GM10248 (cell line): ENCODE data around the gene EIF4G3.

Experiments used
- CTCF ChIA-PET: fragments of 300-600 bp; sonication (Branson Sonifier 250); formaldehyde crosslinking; extraction: SDS; loops from one replicate; lab custom pipeline; 2021; ENCODE audit warnings: antibody characterized with exemption; lab: Yijun Ruan, JAX
- POLR2A ChIA-PET: fragments of 350-650 bp; sonication (Branson Sonifier 250); formaldehyde crosslinking; extraction: SDS; loops from one replicate; lab custom pipeline; 2020; ENCODE audit warnings: antibody characterized with exemption; lab: Yijun Ruan, JAX
- DNase-seq: peaks from one replicate; pipeline ENCODE4 v3.0.0; 2012; ENCODE audit errors: extremely low spot score
- TF ChIP-seq, protein P1 (sequence below): IDR thresholded peaks from 2 replicates; pipeline ENCODE4 v1.5.1; 2012; ENCODE audit warnings: mild to moderate bottlenecking, low read depth; ENCODE audit errors: extremely low read depth, missing control alignments, control extremely low read depth

Gene EIF4G3

GRCh38 chr1:20998826-20999225 lies 177.9 kb downstream of the EIF4G3 start:
- TF ChIP-seq, protein P1, sequence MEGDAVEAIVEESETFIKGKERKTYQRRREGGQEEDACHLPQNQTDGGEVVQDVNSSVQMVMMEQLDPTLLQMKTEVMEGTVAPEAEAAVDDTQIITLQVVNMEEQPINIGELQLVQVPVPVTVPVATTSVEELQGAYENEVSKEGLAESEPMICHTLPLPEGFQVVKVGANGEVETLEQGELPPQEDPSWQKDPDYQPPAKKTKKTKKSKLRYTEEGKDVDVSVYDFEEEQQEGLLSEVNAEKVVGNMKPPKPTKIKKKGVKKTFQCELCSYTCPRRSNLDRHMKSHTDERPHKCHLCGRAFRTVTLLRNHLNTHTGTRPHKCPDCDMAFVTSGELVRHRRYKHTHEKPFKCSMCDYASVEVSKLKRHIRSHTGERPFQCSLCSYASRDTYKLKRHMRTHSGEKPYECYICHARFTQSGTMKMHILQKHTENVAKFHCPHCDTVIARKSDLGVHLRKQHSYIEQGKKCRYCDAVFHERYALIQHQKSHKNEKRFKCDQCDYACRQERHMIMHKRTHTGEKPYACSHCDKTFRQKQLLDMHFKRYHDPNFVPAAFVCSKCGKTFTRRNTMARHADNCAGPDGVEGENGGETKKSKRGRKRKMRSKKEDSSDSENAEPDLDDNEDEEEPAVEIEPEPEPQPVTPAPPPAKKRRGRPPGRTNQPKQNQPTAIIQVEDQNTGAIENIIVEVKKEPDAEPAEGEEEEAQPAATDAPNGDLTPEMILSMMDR = no peak
- no peak for DNase-seq
- ChIA-PET POLR2A (no interaction called here), CTCF (interaction anchor here (1.0 to 1.5 kb wide), 4 partner anchors 10 to 21 kb away, joined by 4 to 5 read pairs (median 4); no protein-coding TSS in a partner anchor)

DNA sequence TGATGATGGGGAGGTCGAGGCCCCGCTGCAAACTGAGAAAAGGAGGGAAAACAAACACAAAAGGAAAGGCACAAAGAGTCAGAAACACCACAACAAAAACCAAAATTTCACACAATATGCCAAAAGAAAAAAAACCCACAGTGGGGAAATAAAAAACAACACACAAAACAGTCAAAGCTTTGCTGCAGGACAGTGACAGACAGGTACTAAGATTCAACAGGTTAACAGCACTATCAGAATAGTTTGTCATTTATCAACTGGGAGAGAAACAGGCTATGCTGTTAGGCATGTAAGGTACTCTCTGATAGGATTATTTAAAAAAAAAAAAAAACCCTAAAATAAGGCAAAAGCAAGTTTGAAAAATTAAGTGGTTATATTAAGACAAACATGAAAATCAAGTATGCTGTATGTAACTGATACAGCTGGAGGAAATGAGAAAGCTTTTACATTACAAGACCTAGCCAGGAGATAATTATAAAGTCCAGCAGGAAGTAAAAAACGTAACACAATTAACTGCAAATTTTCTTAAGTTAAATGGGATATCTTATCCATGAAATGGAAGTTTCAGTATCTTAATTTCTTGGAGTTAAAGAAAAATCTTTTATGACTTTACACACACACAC lies 179.0 kb downstream of the EIF4G3 start:
- POLR2A ChIA-PET = no interaction called here
- DNase-seq = no peak
- CTCF ChIA-PET = interaction anchor here (0.6 to 1.1 kb wide), 3 partner anchors 17 to 1644 kb away, joined by 3 to 4 read pairs (median 3); no protein-coding TSS in a partner anchor

DNA sequence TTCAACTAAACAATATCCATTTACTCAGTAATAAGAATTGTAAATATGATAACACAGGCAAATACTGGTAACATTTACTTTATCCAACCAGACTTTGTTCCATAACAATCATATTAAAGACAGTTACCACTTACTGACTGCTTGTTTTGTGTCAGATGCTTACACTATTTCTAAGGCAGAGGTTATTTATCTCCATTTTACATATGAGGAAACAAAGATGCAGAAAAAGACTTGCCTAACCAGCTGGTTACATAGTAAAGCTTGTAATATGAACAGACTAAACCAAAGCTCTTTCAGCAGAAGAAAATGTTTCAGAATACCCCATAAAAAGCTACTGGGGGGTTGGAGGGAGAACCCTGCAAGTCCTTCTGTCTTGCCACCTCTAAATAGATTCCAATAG lies 180.1 kb downstream of the EIF4G3 start:
- POLR2A ChIA-PET = no interaction called here
- CTCF ChIA-PET = no interaction called here
- no peak for DNase-seq
- TF ChIP-seq, protein P1 = no peak

More for the DNA sequence above, 179.0 kb downstream of the EIF4G3 start:
- TF ChIP-seq, protein P1 = no peak

- POLR2A ChIA-PET = no interaction called here
- TF ChIP-seq, protein P1 = no peak
- no peak for DNase-seq
- CTCF ChIA-PET = interaction anchor here (0.9 to 3.4 kb wide), 3 partner anchors 17 to 201 kb away, joined by 3 to 13 read pairs (median 4); no protein-coding TSS in a partner anchor
Measured at GRCh38 chr1:20993716-20994575, 182.8 kb downstream of the EIF4G3 start.

GRCh38 chr1:20992322-20993056 lies 184.2 kb downstream of the EIF4G3 start:
- CTCF ChIA-PET = interaction anchor here (3.4 kb wide), 1 partner anchor 203 kb away, joined by 13 read pairs; no protein-coding TSS in a partner anchor
- TF ChIP-seq, protein P1 = no peak
- DNase-seq = peak; percentile 16
- POLR2A ChIA-PET = no interaction called here

DNA sequence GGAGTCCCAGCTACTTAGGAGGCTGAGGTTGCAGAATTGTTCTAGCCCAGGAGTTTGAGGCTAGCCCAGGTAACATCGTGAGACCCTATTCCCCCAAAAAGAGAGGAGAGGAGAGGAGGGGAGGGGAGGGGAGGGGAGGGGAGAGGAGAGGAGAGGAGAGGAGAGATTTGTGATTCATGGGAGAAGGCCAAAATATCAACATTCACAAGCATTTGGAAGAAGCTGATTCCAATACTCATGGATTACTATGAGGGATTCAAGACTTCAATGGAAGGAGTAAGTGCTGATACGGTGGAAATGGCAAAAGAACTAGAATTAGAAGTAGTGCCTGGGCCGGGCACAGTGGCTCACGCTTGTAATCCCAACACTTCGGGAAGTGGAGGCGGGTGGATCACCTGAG lies 187.8 kb downstream of the EIF4G3 start:
- CTCF ChIA-PET = interaction anchor here (1.2 to 3.4 kb wide), 5 partner anchors 10 to 292 kb away, joined by 3 to 15 read pairs (median 4); no protein-coding TSS in a partner anchor
- TF ChIP-seq, protein P1 = no peak
- POLR2A ChIA-PET = interaction anchor here (0.6 kb wide), 1 partner anchor 23 kb away, joined by 3 read pairs; no protein-coding TSS in a partner anchor

More for the DNA sequence above, 187.8 kb downstream of the EIF4G3 start:
- no peak for DNase-seq
